Stimulated activated naive CD8-positive, alpha-beta T cell treated with anti-CD3 and anti-CD28 coated beads, Interleukin-15, amount 100 ng/mL, for 72 hours (primary cell): ENCODE results near the gene QPCT.
"Not testable (repeated sequence)": the region's sequence is repeated elsewhere in the genome, so short reads cannot be mapped to it uniquely, and the experiment has no call there.

Experiments
- ATAC-seq: fragments of 150-1000 bp; cut with Tn5 transposase; 2 replicates; pipeline ENCODE4 v1.10.0; 2021; ENCODE audit warnings: mild to moderate bottlenecking, moderate library complexity
- DNase-seq, 2 donors: peaks; one replicate each; pipeline ENCODE4 v3.0.0; 2021 to 2022
- H3K27ac Mint-ChIP-seq, 2 donors: one replicate each; pipeline ENCODE4 v1.8.0; 2022; ENCODE audit warnings: mild to moderate bottlenecking in 2 of 2, mixed read lengths in 2 of 2, moderate library complexity in 2 of 2
- H3K27me3 Mint-ChIP-seq: one replicate; pipeline ENCODE4 v1.8.0; 2022; ENCODE audit warnings: mixed read lengths
- H3K4me1 Mint-ChIP-seq: one replicate; pipeline ENCODE4 v1.8.0; 2022; ENCODE audit warnings: mild to moderate bottlenecking, mixed read lengths
- H3K4me3 Mint-ChIP-seq, 2 donors: one replicate each; pipeline ENCODE4 v1.8.0; 2022; ENCODE audit warnings: mild to moderate bottlenecking in 2 of 2, mixed read lengths in 2 of 2, moderate library complexity in 1 of 2
- H3K9me3 Mint-ChIP-seq, 2 donors: one replicate each; pipeline ENCODE4 v1.8.0; 2022; ENCODE audit warnings: mixed read lengths in 2 of 2

Gene QPCT

DNA sequence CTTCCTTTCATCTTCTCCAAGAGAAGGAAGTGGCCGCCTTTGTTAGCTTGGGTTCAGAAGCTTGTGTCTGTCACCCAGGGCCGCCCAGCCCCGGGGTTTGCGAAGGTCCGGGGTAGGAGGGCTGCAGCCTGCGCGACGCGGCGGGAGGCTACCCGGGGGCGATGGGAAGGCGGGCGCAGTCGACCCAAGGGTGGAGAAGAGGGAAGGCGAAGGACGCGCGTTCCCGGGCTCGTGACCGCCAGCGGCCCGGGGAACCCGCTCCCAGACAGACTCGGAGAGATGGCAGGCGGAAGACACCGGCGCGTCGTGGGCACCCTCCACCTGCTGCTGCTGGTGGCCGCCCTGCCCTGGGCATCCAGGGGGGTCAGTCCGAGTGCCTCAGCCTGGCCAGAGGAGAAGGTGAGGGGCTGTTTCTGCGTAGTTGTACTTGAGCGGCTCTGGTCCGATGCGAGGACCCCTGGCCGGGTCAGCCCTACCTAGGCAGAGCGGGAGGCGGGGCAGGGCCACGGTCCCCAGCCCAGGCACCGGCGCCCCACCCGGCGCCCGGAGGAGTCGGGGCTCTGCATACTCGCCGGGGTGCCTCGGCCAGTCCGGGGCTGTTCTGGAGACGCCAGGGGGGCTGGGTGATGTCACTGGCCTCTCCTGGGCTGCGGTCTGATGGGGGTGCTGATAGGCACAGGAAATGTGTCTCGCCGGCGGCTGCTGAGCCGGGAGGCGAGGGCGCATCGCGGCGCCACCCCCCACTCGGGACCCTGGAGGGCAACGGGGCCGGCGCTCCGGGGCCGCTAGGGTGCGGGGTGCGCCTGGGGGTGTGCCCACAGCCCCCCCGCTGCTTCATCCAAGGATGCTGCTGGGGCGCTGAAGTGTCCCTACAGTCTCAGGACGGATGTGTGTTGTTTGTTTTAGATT, at the start of gene QPCT:
QPCT (plus strand) TSS at position 178 of the 909 bp plus-strand sequence; CDS start at position 280, 102 bp downstream.
- no peaks in the 10 kb centered on the region for H3K9me3 Mint-ChIP-seq
- peak within 1 kb of the TSS; percentile 81 to 92 for H3K4me3 Mint-ChIP-seq
- H3K27me3 Mint-ChIP-seq = peaks cover 90% of the 10 kb centered on the region
- H3K4me1 Mint-ChIP-seq = peaks cover 26% of the 10 kb centered on the region
- peak within 1 kb of the TSS in 1 of 2 donors; percentile 70 for H3K27ac Mint-ChIP-seq
- peak; percentile 89 for ATAC-seq
- peak; percentile 38 to 45 for DNase-seq

DNA sequence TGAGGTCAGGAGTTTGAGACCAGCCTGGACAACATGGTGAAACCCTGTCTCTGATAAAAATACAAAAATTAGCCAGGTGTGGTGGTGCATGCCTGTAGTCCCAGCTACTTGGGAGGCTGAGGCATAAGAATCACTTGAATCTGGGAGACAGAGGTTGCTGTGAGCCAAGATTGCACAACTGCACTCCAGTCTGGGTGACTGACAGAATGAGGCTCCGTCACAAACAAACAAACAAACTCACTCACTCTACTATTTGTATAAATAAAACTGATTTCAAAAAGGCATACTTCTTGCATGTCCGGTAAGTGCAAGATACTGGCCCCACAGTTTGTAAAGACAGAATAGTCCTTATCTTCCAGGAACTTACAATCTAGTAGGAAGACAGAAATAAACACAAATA, 49.6 kb upstream of the QPCT start:
- H3K4me1 Mint-ChIP-seq = peaks cover 21% of the 10 kb centered on the region
- DNase-seq, H3K27me3 Mint-ChIP-seq, H3K9me3 Mint-ChIP-seq, H3K27ac Mint-ChIP-seq, ATAC-seq, H3K4me3 Mint-ChIP-seq: not testable (repeated sequence)

DNA sequence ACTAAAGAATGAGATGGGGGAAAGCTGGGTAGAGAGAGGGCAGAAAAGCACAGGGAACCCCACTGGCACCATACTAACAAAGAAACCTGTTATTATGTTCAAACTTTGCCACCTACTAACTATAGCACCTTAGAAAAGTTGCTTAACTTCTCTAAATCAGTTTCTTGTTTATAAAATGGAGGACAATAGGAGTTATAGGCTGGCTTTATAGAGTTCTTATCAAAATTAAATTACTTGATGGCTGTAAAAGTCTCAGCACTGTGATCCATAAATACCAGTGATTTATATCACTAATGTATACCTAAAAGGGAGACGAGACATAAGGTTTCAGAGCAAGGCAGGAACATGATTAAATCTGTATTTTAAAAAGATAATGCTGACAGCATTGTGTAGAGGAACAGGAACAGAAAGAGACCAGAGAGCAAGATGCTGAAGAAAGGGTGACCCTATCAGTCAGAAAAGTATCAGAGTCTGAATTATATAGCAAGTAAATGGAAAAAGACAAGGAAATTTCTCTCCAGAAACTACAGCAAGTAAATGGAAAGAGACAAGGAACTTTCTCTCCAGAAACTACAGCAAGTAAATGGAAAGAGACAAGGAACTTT, 48.9 kb upstream of the QPCT start:
- H3K4me1 Mint-ChIP-seq = peaks cover 25% of the 10 kb centered on the region
- DNase-seq = no peak
- no peaks in the 10 kb centered on the region for H3K27me3 Mint-ChIP-seq
- H3K27ac Mint-ChIP-seq = no peak overlapping the region
- no peak overlapping the region for H3K4me3 Mint-ChIP-seq
- ATAC-seq = no peak
- H3K9me3 Mint-ChIP-seq = no peaks in the 10 kb centered on the region

DNA sequence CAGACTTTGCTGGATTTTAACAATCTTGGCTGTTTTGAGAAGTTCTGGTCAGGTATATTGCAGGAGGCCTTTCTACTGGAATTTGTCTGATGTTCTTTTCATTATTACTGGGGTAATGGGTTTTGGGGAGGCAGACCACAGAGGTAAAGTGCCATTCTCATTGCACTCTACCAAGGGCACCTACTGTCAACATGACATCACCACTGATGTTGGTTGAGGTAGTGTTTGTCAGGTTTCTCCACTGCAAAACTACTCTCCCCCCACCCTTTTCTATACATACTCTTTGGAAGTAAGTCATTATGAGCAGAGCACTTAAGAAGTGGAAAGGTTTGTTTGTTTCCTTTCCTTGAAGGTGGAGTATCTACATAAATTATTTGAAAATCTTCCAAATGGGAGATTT, 46.8 kb upstream of the QPCT start:
- Mint-ChIP-seq H3K4me3 (no peak overlapping the region), H3K4me1 (peaks cover 31% of the 10 kb centered on the region), H3K27ac (no peak overlapping the region), H3K27me3 (no peaks in the 10 kb centered on the region), H3K9me3 (no peaks in the 10 kb centered on the region)
- no peak for DNase-seq
- no peak for ATAC-seq

DNA sequence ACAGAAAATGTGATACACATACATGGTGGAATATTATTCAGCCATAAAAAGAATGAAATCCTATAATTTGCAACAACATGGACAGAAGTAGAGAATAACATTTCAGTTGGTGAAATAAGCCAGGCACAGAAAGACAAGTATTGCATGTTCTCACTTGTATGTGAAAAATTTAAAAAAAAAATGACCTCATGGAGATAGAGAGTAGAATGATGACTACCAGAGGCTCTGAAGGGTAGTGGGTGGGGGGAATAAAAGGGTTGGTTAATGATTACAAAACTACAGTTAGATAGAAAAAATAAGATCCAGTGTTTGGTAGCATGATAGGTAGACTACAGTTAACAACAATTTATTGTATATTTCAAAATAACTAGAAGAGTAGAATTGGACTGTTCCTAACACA, 44.3 kb upstream of the QPCT start:
- DNase-seq = no peak
- H3K4me3 Mint-ChIP-seq = no peak overlapping the region
- peaks cover 37% of the 10 kb centered on the region for H3K4me1 Mint-ChIP-seq
- no peak overlapping the region for H3K27ac Mint-ChIP-seq
- H3K27me3 Mint-ChIP-seq = no peaks in the 10 kb centered on the region
- no peak for ATAC-seq
- H3K9me3 Mint-ChIP-seq = no peaks in the 10 kb centered on the region

DNA sequence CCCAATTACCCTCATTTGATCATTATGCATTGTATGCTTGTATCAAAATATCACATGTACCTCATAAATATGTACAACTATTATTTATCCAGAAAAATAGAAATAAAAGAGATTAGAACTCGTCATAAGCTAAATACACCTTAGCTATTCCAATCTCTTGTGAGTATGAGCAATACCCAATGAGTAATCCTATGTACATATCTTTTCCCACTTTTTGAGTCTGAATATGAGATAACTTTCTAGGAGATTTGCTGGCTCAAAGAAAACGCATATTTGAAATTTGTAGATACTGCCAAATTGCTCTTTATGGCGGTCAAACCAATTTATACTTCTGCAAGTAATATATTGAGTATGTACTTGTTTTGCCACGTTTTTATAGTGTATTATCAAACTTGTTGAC, 43.9 kb upstream of the QPCT start:
- H3K4me1 Mint-ChIP-seq = peaks cover 34% of the 10 kb centered on the region

DNA sequence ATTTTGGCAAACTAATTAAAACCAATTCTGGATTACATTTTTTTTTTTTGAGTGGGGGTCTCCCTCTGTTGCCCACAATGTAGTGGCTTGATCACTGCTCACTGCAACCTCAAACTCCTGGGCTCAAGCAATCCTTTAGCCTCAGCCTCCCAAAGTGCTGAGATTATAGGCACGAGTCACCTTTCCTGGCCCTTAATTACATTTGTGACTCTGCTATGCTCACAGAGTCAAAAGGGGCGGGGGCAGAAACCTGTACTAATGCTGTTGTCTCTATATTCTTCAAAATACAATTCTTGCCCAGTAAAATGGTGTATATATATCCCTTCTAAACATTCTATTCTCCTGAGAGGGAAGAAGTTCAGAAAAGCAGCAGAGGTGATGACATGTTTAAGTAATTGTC, 43.0 kb upstream of the QPCT start:
- no peak for DNase-seq
- no peaks in the 10 kb centered on the region for H3K27me3 Mint-ChIP-seq
- peaks cover 37% of the 10 kb centered on the region for H3K4me1 Mint-ChIP-seq
- H3K9me3 Mint-ChIP-seq = no peaks in the 10 kb centered on the region
- no peak overlapping the region for H3K27ac Mint-ChIP-seq
- no peak for ATAC-seq
- no peak overlapping the region for H3K4me3 Mint-ChIP-seq

More for the DNA sequence above, 43.9 kb upstream of the QPCT start:
- DNase-seq (no peak), ATAC-seq (no peak)
- no peaks in the 10 kb centered on the region for H3K27me3 Mint-ChIP-seq
- H3K9me3 Mint-ChIP-seq = no peaks in the 10 kb centered on the region
- no peak overlapping the region for H3K27ac Mint-ChIP-seq
- no peak overlapping the region for H3K4me3 Mint-ChIP-seq

DNA sequence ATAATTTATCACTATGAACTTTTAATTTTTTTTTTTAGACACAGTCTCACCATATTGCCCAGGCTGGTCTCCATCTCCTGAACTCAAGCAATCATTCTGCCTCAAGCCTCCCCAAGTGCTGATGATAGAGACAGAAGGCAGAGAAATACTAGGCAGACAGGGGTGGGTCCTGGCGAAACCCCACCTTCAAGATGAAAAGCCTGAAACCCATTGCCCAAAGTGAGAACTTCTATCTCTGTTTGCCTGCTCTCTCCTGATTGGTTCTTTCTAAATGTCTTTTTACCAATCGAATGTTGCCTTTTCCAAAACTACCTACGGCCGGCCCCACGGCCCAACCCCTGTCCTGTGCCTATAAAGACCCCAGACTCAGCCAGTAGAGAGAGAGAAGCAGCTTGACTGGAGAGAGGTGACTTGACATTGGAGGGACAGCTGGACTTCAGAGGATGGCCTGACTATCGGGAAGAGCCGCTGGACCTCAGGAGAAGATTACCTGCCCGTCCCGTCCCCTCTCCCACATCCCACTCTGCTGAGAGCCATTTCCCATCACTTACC, 41.7 kb upstream of the QPCT start:
- no peak overlapping the region for H3K4me3 Mint-ChIP-seq
- ATAC-seq = no peak

DNA sequence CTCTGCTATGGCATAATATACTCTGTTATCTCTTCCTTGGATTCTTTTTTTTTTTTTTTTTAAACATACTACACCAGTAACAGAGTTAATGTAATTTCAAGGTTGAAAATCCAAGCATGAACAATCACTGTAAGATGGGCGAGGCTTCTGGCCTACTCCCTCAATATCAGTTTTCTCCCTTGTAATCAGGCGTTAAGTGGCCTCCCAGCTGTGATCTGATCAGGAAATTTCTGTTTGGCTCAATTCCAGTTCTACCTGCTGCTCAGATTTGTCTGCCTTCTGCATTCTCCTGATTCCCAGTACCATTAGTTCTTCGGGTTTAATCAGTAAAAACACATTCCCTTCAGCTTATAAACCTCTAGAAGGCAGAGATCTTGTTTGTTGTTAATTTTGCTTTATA, 38.4 kb upstream of the QPCT start:
- DNase-seq (no peak), ATAC-seq (no peak)
- H3K9me3 Mint-ChIP-seq = no peaks in the 10 kb centered on the region
- no peak overlapping the region for H3K27ac Mint-ChIP-seq
- peaks cover 35% of the 10 kb centered on the region for H3K4me1 Mint-ChIP-seq
- no peaks in the 10 kb centered on the region for H3K27me3 Mint-ChIP-seq
- no peak overlapping the region for H3K4me3 Mint-ChIP-seq

More for the DNA sequence above, 41.7 kb upstream of the QPCT start:
- no peaks in the 10 kb centered on the region for H3K27me3 Mint-ChIP-seq
- no peak for DNase-seq
- H3K4me1 Mint-ChIP-seq = peaks cover 37% of the 10 kb centered on the region
- no peak overlapping the region for H3K27ac Mint-ChIP-seq
- H3K9me3 Mint-ChIP-seq = no peaks in the 10 kb centered on the region

DNA sequence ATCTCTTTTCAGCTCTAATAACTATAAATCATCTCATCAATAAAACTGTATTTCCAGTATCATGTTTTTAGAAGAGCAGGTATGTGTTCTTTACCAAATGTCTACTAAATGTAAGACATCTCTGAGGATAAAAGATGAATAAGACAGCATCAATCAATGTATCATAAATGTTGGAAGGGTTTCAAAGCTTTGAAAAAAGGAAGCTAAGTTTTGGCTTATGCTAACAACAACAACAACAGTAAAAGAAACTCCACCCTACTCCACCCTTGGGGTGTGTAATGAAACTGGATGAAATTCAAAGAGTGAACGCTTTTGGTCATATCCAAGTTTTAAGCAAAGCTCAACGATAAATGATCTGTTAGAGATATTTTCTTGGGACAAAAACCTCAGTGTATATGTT, 36.9 kb upstream of the QPCT start:
- H3K4me3 Mint-ChIP-seq = no peak overlapping the region
- H3K9me3 Mint-ChIP-seq = no peaks in the 10 kb centered on the region
- H3K4me1 Mint-ChIP-seq = peaks cover 37% of the 10 kb centered on the region
- no peak for DNase-seq
- H3K27ac Mint-ChIP-seq = no peak overlapping the region
- no peak for ATAC-seq
- no peaks in the 10 kb centered on the region for H3K27me3 Mint-ChIP-seq

DNA sequence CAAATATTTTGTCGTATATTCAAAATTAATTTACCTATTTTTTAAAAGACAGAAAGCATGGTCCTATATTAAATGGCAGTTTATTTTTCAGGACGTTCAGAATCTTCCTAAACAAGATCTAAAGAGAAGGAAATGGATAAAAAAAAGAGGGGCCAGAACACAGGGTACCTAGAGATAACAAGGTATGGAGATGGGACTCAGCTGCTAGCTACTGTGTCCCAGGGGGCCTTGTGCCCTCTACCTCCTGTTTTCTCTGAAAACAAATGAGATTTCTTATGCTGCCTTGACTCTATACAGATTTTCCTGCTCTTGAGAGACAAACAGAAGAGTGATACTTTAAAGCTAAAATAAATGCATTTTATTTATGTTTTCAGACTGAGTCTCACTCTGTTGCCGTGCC, 29.1 kb upstream of the QPCT start:
- Mint-ChIP-seq H3K27me3 (no peaks in the 10 kb centered on the region), H3K4me3 (no peak overlapping the region), H3K27ac (no peak overlapping the region), H3K9me3 (no peaks in the 10 kb centered on the region), H3K4me1 (peaks cover 63% of the 10 kb centered on the region)
- no peak for ATAC-seq
- DNase-seq = no peak

DNA sequence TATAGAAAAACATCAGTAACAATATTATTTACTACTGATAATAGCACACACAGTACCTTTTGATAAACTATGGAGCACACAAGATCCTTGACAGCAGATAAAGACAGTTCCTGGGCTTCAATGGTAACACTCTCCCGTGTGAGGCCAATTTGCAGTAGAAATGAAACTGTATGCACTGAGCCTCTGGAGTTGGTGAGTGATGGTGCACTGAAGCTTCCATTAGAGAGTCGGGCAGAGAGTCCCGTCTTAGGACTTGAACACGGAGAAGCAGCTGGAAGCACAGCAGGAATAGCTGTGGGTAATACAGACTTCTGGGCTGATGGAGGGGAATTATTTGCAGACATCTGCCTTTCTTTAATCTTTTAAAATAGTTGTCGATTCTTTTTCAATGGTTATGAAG, 28.2 kb upstream of the QPCT start:
- Mint-ChIP-seq H3K4me3 (no peak overlapping the region), H3K27ac (no peak overlapping the region), H3K4me1 (peaks cover 56% of the 10 kb centered on the region), H3K9me3 (no peaks in the 10 kb centered on the region), H3K27me3 (no peaks in the 10 kb centered on the region)
- ATAC-seq = no peak
- no peak for DNase-seq

DNA sequence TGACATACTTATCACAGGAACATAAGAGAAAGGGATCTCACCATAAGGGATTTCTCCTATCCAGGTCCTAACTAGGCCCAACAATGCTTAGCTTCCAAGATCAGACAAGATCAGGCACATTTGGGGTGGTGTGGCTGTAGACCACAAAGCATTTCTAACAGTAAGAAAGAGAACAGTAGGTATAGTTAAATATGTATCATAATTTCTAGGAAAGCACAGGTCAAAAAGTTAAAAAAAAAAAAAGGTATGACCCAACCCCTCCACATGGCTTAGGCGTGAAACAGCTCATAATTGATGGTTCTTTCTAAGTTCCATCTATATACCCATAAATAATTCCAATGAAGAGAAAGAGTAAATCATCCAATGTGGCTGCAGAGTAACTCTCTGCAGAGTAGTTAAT, 26.7 kb upstream of the QPCT start:
- Mint-ChIP-seq H3K27ac (no peak overlapping the region), H3K4me3 (peak overlapping the region in 1 of 2 donors; percentile 2), H3K9me3 (no peaks in the 10 kb centered on the region), H3K27me3 (no peaks in the 10 kb centered on the region), H3K4me1 (peaks cover 62% of the 10 kb centered on the region)
- DNase-seq = no peak
- peak; percentile 82 for ATAC-seq

DNA sequence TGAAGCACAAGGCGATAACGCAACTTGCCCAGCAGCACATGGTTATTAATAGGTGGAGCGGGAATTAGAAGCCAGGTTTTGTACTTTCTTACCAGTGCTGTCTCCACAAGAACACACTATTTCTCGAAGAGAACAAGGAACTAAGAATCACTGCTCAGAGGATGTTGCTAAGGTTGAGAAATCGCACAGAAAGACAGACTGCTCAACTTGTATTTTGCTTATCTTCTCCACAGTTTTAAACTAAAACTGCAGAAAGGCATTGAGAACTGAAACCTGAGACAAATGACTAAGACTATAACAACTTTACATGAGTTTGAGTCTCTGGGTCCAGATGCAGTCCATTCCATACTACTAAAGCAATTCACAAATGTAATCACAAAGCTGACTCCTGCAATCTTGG, 26.0 kb upstream of the QPCT start:
- peak overlapping the region in 1 of 2 donors; percentile 63 for H3K27ac Mint-ChIP-seq
- H3K9me3 Mint-ChIP-seq = no peaks in the 10 kb centered on the region
- peaks cover 58% of the 10 kb centered on the region for H3K4me1 Mint-ChIP-seq
- DNase-seq (no peak), ATAC-seq (peak; percentile 52)
- no peaks in the 10 kb centered on the region for H3K27me3 Mint-ChIP-seq
- no peak overlapping the region for H3K4me3 Mint-ChIP-seq

DNA sequence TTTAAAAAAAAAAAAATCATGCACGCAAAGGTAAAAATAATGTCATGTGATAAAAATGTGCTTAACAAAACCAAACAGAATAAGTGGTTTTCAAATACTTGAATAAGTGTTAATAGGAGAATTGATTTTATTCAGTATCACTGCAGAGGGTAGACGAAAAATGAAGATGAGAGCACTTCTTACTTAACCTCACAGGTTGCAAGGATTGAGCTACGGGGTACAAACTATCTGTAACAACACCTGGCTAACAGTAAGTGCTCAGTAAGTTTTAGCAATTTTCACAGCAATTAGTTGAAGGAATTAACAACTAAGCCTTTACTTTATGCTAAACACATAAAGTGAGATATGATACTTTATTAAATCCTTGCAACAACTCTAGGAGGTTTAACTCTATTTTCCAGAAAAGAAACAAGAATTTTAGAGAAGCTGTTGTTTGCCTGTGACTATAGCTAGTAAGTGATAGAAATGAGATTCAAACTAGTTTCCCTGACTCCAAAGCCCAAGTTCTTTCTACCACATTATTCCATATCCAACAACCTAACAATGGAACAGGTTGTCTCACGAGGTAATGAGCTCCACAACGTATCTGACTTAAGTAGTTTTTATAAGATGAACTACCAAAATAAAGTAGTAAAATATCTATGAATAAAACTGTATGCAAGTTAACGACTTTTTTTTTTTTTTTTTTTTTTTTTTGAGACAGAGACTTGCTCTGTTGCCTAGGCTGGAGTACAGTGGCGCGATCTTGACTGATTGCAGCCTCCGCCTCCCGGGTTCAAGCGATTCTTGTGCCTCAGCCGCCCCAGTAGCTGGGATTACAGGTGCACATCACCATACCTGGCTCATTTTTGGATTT, 24.4 kb upstream of the QPCT start:
- Mint-ChIP-seq H3K4me3 (no peak overlapping the region), H3K9me3 (no peaks in the 10 kb centered on the region), H3K4me1 (peaks cover 51% of the 10 kb centered on the region), H3K27me3 (peaks cover under 1% of the 10 kb centered on the region), H3K27ac (no peak overlapping the region)
- ATAC-seq (no peak), DNase-seq (no peak)
